ENCODE data around the gene FCRL1. TPM values are rescaled to one million over a fixed set of nuclear protein-coding genes. Genes with fewer than 3 reads are reported as not detected.

FCRL1 gene
- total and polyA plus RNA-seq, 4 donors: 0.26 to 4.2 (median 3.3) TPM

DNA sequence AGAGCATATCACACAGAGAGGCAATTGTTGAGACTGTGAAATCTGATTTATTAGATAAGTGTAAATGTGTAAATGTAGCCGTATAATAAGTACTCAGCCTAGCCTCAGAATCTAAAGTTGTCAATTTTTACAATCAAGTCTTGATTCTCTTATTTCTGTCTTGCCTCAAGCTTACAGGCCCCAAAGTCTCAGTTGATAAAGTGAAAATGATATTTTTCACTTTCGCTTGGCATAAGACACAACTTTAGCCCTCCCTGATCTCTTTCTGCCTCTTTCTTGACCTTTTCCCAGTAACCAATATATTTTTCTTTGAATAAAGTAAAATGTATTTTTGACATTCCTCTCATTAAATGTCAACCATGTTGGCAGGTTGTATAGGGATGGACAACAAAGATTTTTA, 11.0 kb upstream of the FCRL1 start:
- no peaks in the 10 kb centered on the region for H3K36me3 ChIP-seq (ENCODE audit: control insufficient read depth in 4 of 4, insufficient read depth in 4 of 4, low read length in 4 of 4)
- 88 to 94% methylated on average over 2 of the region's 2 CpGs for whole genome bisulfite sequencing, 2 donors
- H3K27me3 ChIP-seq (ENCODE audit: control insufficient read depth in 3 of 3, insufficient read depth in 3 of 3, low read length in 2 of 3): no peaks in the 10 kb centered on the region
- H3K27ac ChIP-seq (ENCODE audit: low read depth in 1 of 2, low read length in 1 of 2): no peak overlapping the region
- TF ChIP-seq, protein P1, sequence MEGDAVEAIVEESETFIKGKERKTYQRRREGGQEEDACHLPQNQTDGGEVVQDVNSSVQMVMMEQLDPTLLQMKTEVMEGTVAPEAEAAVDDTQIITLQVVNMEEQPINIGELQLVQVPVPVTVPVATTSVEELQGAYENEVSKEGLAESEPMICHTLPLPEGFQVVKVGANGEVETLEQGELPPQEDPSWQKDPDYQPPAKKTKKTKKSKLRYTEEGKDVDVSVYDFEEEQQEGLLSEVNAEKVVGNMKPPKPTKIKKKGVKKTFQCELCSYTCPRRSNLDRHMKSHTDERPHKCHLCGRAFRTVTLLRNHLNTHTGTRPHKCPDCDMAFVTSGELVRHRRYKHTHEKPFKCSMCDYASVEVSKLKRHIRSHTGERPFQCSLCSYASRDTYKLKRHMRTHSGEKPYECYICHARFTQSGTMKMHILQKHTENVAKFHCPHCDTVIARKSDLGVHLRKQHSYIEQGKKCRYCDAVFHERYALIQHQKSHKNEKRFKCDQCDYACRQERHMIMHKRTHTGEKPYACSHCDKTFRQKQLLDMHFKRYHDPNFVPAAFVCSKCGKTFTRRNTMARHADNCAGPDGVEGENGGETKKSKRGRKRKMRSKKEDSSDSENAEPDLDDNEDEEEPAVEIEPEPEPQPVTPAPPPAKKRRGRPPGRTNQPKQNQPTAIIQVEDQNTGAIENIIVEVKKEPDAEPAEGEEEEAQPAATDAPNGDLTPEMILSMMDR (IDR thresholded peaks at IDR 0.05; ENCODE audit: control extremely low read depth, extremely low read depth): no peak
- H3K9me3 ChIP-seq (ENCODE audit: control insufficient read depth in 4 of 4, insufficient read depth in 3 of 4, low read length in 3 of 4): peaks cover 0 to 4% (median 0%) of the 10 kb centered on the region in 4 donors
- DNase-seq (no peak), ATAC-seq (ENCODE audit: insufficient read depth, low FRiP score) (no peak)
- no peak overlapping the region for H3K4me3 ChIP-seq
- no peaks in the 10 kb centered on the region for H3K4me1 ChIP-seq (ENCODE audit: control insufficient read depth in 5 of 5, insufficient read depth in 5 of 5, low read length in 5 of 5)
- H3K9ac ChIP-seq (ENCODE audit: insufficient read depth in 1 of 2, low read length in 2 of 2): no peak overlapping the region

DNA sequence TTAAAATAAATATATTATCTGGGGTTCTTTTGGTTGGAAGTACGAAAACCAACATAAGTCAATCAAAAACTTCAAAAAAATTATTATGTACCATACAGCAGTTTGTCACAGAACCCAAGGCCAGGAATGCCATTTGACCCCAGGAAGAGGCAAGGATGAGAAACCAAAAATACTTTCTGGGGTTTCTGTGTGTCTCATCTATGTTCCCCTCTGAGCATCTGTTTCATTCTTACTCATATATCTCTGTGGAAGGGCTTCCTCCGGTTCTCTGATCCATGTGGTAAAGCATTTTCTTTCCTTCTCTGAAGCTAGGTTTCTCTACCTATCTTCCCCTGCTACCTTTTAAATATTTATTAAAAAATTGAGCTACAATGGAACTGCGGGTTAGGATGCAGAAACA, 9.8 kb upstream of the FCRL1 start:
- WGBS, 2 donors: 86 to 87% methylated on average over 3 of the region's 3 CpGs
- no peaks in the 10 kb centered on the region for H3K4me1 ChIP-seq (ENCODE audit: control insufficient read depth in 5 of 5, insufficient read depth in 5 of 5, low read length in 5 of 5)
- no peaks in the 10 kb centered on the region for H3K36me3 ChIP-seq (ENCODE audit: control insufficient read depth in 4 of 4, insufficient read depth in 4 of 4, low read length in 4 of 4)
- DNase-seq (no peak), ATAC-seq (ENCODE audit: insufficient read depth, low FRiP score) (no peak)
- no peak overlapping the region for H3K27ac ChIP-seq (ENCODE audit: low read depth in 1 of 2, low read length in 1 of 2)
- peaks cover 0 to 4% (median 0%) of the 10 kb centered on the region in 4 donors for H3K9me3 ChIP-seq (ENCODE audit: control insufficient read depth in 4 of 4, insufficient read depth in 3 of 4, low read length in 3 of 4)
- H3K27me3 ChIP-seq (ENCODE audit: control insufficient read depth in 3 of 3, insufficient read depth in 3 of 3, low read length in 2 of 3): no peaks in the 10 kb centered on the region
- no peak overlapping the region for H3K4me3 ChIP-seq
- no peak overlapping the region for H3K9ac ChIP-seq (ENCODE audit: insufficient read depth in 1 of 2, low read length in 2 of 2)
- TF ChIP-seq, protein P1 (IDR thresholded peaks at IDR 0.05; ENCODE audit: control extremely low read depth, extremely low read depth): no peak

GRCh38 chr1:157829210-157829609, 9.3 kb upstream of the FCRL1 start:
- no peak overlapping the region for H3K9ac ChIP-seq (ENCODE audit: insufficient read depth in 1 of 2, low read length in 2 of 2)
- ATAC-seq (ENCODE audit: insufficient read depth, low FRiP score) (no peak), DNase-seq (no peak)
- H3K27me3 ChIP-seq (ENCODE audit: control insufficient read depth in 3 of 3, insufficient read depth in 3 of 3, low read length in 2 of 3): no peaks in the 10 kb centered on the region
- H3K9me3 ChIP-seq (ENCODE audit: control insufficient read depth in 4 of 4, insufficient read depth in 3 of 4, low read length in 3 of 4): peaks cover 0 to 4% (median 0%) of the 10 kb centered on the region in 4 donors
- TF ChIP-seq, protein P1 (IDR thresholded peaks at IDR 0.05; ENCODE audit: control extremely low read depth, extremely low read depth): no peak
- no peaks in the 10 kb centered on the region for H3K4me1 ChIP-seq (ENCODE audit: control insufficient read depth in 5 of 5, insufficient read depth in 5 of 5, low read length in 5 of 5)
- no peaks in the 10 kb centered on the region for H3K36me3 ChIP-seq (ENCODE audit: control insufficient read depth in 4 of 4, insufficient read depth in 4 of 4, low read length in 4 of 4)
- no peak overlapping the region for H3K27ac ChIP-seq (ENCODE audit: low read depth in 1 of 2, low read length in 1 of 2)
- H3K4me3 ChIP-seq: no peak overlapping the region

- WGBS, 2 donors: 80 to 88% methylated on average over 2 of the region's 2 CpGs
- Histone ChIP-seq H3K4me1 (ENCODE audit: control insufficient read depth in 5 of 5, insufficient read depth in 5 of 5, low read length in 5 of 5) (no peaks in the 10 kb centered on the region), H3K9ac (ENCODE audit: insufficient read depth in 1 of 2, low read length in 2 of 2) (no peak overlapping the region), H3K27ac (ENCODE audit: low read depth in 1 of 2, low read length in 1 of 2) (no peak overlapping the region), H3K9me3 (ENCODE audit: control insufficient read depth in 4 of 4, insufficient read depth in 3 of 4, low read length in 3 of 4) (no peaks in the 10 kb centered on the region), H3K27me3 (ENCODE audit: control insufficient read depth in 3 of 3, insufficient read depth in 3 of 3, low read length in 2 of 3) (no peaks in the 10 kb centered on the region), H3K4me3 (no peak overlapping the region), H3K36me3 (ENCODE audit: control insufficient read depth in 4 of 4, insufficient read depth in 4 of 4, low read length in 4 of 4) (no peaks in the 10 kb centered on the region)
- DNase-seq: no peak
- TF ChIP-seq, protein P1 (IDR thresholded peaks at IDR 0.05; ENCODE audit: control extremely low read depth, extremely low read depth): no peak
- no peak for ATAC-seq (ENCODE audit: insufficient read depth, low FRiP score)
Measured at GRCh38 chr1:157820299-157820698, 379 bp upstream of the FCRL1 start.

All from lung (tissue), 12 donors.